Calu3 (cell line): ENCODE measurements around the gene RAPGEF5. TPM values are rescaled to one million over a fixed set of nuclear protein-coding genes. Genes with fewer than 3 reads are reported as not detected.

Experiments
- BruUV-seq: library from RNA; stranded (reverse); fragments of 400-500 nt; replicated peaks from 2 replicates; lab custom pipeline; 2021; lab: Mats Ljungman, UMichigan
- CTCF ChIA-PET: fragments of 300-600 bp; sonication (Branson Sonifier 250); formaldehyde crosslinking; loops from one replicate; lab custom pipeline; 2022; ENCODE audit warnings: antibody characterized with exemption; lab: Charles Lee
- DNase-seq: peaks from one replicate; pipeline ENCODE4 v3.0.0; 2022
- H3K27ac Mint-ChIP-seq: one replicate; pipeline ENCODE4 v1.8.0; 2022; ENCODE audit warnings: mixed read lengths; ENCODE audit not compliant: unreplicated experiment
- H3K27me3 Mint-ChIP-seq: one replicate; pipeline ENCODE4 v1.8.0; 2022; ENCODE audit warnings: mixed read lengths; ENCODE audit not compliant: unreplicated experiment
- H3K36me3 Mint-ChIP-seq: one replicate; pipeline ENCODE4 v1.8.0; 2022; ENCODE audit warnings: mild to moderate bottlenecking, moderate library complexity, mixed read lengths; ENCODE audit not compliant: insufficient read depth, unreplicated experiment
- H3K4me1 Mint-ChIP-seq: one replicate; pipeline ENCODE4 v1.8.0; 2022; ENCODE audit warnings: mild to moderate bottlenecking, low read depth, mixed read lengths; ENCODE audit not compliant: unreplicated experiment
- H3K4me3 Mint-ChIP-seq: one replicate; pipeline ENCODE4 v1.8.0; 2022; ENCODE audit warnings: mild to moderate bottlenecking, low read depth, moderate library complexity, mixed read lengths; ENCODE audit not compliant: unreplicated experiment
- H3K9me3 Mint-ChIP-seq: one replicate; pipeline ENCODE4 v1.8.0; 2022; ENCODE audit warnings: low read depth, mixed read lengths; ENCODE audit not compliant: unreplicated experiment
- CTCF ChIP-seq: fragments of 200-600 bp; IDR thresholded peaks from one replicate; pipeline ENCODE4 v1.8.0; 2022; ENCODE audit warnings: antibody characterized with exemption; ENCODE audit not compliant: unreplicated experiment
- intact Hi-C: fragments of 100-400 bp; cut with micrococcal nuclease; formaldehyde crosslinking; loops from one replicate; pipeline ENCODE4 v1.10.0; 2022; ENCODE audit not compliant: unreplicated experiment
- total RNA-seq: library from RNA; stranded (reverse); gene quantifications from 2 replicates; pipeline ENCODE4 v1.2.3, GENCODE V29; 2022

RAPGEF5 gene
- total RNA-seq, 1 experiment from 2014 or later = 108 TPM

GRCh38 chr7:22113041-22113440 is 243.9 kb downstream of the RAPGEF5 start:
- BruUV-seq = no TSS peak
- Mint-ChIP-seq H3K4me3 (no peak overlapping the region), H3K27ac (no peak overlapping the region), H3K36me3 (peaks cover 9% of the 10 kb centered on the region), H3K4me1 (peaks cover 10% of the 10 kb centered on the region), H3K9me3 (no peaks in the 10 kb centered on the region), H3K27me3 (no peaks in the 10 kb centered on the region)
- TF ChIP-seq CTCF = no peak
- intact Hi-C loops = no loop called here
- no peak for DNase-seq
- CTCF ChIA-PET = interaction anchor here (0.6 kb wide), 1 partner anchor 185 kb away, joined by 5 read pairs; no protein-coding TSS in a partner anchor

DNA sequence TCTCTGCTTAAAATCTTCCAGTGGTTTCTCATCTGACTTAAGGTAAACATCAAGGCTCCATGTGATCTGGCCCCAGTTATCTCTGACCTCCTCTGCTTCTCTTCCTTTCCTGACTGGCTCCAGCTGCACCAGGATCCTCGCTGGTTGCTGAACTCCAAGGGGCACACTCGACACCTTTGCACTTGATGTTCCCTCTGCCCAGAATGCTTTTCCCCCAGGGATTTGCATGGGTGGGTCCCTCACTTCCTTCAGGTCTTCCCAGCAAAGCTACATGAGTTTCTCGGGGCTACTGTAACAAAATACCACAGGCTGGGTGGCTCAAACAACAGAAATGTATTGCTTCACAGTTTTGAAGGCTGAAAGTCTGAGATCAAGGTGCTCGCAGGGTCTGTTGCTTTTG is 245.3 kb downstream of the RAPGEF5 start:
- CTCF ChIA-PET = interaction anchor here (0.6 kb wide), 1 partner anchor 380 kb away, joined by 3 read pairs; no protein-coding TSS in a partner anchor
- no peak for DNase-seq
- H3K27me3 Mint-ChIP-seq = no peaks in the 10 kb centered on the region
- H3K36me3 Mint-ChIP-seq = peaks cover 6% of the 10 kb centered on the region
- intact Hi-C loops = loop anchor here (2.0 kb wide), 2 partner anchors 185 to 389 kb away; partner anchors contain the start of gene STEAP1B
- BruUV-seq = no TSS peak
- no peak overlapping the region for H3K4me3 Mint-ChIP-seq
- TF ChIP-seq CTCF = no peak
- H3K4me1 Mint-ChIP-seq = peaks cover 10% of the 10 kb centered on the region
- H3K9me3 Mint-ChIP-seq = no peaks in the 10 kb centered on the region
- no peak overlapping the region for H3K27ac Mint-ChIP-seq

- intact Hi-C loops = loop anchor here (1.0 to 2.0 kb wide), 3 partner anchors 186 to 390 kb away; partner anchors contain the start of gene STEAP1B
- Mint-ChIP-seq H3K9me3 (no peaks in the 10 kb centered on the region), H3K27me3 (no peaks in the 10 kb centered on the region), H3K27ac (no peak overlapping the region), H3K4me3 (no peak overlapping the region), H3K4me1 (peaks cover 10% of the 10 kb centered on the region), H3K36me3 (peaks cover 6% of the 10 kb centered on the region)
- DNase-seq = no peak
- BruUV-seq = no TSS peak
- TF ChIP-seq CTCF = no peak
- CTCF ChIA-PET = interaction anchor here (0.6 to 1.4 kb wide), 3 partner anchors 159 to 381 kb away, joined by 3 read pairs; no protein-coding TSS in a partner anchor
Observed at GRCh38 chr7:22110881-22111280, 246.1 kb downstream of the RAPGEF5 start.

DNA sequence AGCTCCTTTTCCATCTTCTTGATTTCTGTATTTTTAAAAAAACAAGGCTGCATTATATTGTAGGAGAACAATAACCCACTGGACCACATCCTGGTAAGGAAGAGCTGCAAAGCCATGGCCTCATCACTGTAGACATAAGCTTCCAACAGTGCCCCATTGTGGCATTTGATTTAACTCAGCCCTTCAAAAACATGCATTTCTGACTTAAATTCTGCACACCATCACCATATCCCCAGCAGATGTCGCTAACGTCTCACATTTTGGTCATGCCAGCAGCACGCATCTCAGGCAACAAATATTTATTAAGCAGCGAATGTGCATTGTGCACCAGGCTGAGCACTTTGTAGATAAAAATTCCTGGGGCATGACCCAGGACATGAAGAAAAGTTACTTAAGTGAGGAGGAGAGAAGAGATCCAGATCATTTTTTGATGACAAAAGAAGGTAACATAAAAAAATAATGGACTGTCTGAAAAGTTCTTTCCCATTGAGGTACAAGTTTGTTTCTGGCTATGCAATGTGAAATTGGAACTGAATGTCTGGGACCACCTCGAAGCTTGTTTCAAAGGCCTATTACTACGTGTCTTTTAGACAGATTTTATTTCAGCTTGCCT is 246.6 kb downstream of the RAPGEF5 start:
- H3K27me3 Mint-ChIP-seq = no peaks in the 10 kb centered on the region
- peaks cover 10% of the 10 kb centered on the region for H3K4me1 Mint-ChIP-seq
- CTCF ChIA-PET = interaction anchor here (0.6 to 1.4 kb wide), 20 partner anchors 20 to 683 kb away, joined by 3 to 10 read pairs (median 3); partner anchors contain the start of genes SP4 and STEAP1B
- peak; percentile 86 for TF ChIP-seq CTCF
- H3K27ac Mint-ChIP-seq = peak overlapping the region; percentile 45
- intact Hi-C loops = loop anchor here (1.0 to 2.0 kb wide), 3 partner anchors 186 to 390 kb away; partner anchors contain the start of gene STEAP1B
- peak; percentile 81 for DNase-seq
- H3K4me3 Mint-ChIP-seq = no peak overlapping the region
- H3K9me3 Mint-ChIP-seq = no peaks in the 10 kb centered on the region
- H3K36me3 Mint-ChIP-seq = peaks cover 6% of the 10 kb centered on the region
- no TSS peak for BruUV-seq
